ENCODE data around the gene TEX2.

Gene TEX2

GRCh38 chr17:64263000-64263766 is at the start of gene TEX2:
TSS of gene TEX2 (minus strand) at chr17:64263260. CDS start at chr17:64214217, 49,043 bp downstream.
- no peak for FAIRE-seq

DNA sequence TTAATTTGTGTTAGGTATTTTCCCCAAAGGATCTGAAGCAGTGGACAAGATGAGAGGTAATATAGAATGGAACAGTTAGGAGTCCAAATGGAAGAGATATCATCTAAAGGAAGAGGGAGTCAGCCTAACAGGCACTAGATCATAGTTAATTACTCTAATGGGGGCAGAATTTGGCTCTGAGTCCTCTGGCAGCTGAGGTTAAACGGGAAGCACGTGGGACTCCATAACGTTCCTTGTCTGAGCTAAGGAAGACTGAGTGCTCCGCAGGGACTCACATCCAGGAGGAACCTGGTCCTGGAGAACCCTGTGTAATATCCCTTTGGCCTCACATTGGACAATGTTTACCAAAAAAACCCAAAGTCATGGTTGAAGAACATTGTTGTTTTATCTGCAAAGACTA is 46.6 kb upstream of the TEX2 start:
- FAIRE-seq = no peak

DNA sequence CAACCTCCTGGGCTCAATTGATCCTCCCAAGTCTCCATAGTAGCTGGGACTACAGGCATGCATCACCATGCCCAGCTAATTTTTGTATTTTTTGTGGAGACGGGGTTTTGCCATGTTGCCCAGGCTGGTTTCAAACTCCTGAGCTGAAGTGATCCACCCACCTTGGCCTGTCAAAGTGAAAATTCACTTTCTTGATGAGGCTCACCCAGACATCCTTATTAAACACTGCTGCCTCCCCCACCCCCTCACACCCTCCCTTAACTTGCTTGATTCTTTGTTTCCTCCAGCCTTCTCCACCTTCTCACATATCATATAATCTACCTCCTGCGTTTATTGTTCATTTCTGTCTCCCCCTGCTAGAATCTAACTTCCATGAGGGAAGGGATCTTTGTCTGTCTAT is 46.0 kb upstream of the TEX2 start:
- FAIRE-seq = no peak

GRCh38 chr17:64306850-64307463 is 43.9 kb upstream of the TEX2 start:
- peak; percentile 74 for FAIRE-seq

DNA sequence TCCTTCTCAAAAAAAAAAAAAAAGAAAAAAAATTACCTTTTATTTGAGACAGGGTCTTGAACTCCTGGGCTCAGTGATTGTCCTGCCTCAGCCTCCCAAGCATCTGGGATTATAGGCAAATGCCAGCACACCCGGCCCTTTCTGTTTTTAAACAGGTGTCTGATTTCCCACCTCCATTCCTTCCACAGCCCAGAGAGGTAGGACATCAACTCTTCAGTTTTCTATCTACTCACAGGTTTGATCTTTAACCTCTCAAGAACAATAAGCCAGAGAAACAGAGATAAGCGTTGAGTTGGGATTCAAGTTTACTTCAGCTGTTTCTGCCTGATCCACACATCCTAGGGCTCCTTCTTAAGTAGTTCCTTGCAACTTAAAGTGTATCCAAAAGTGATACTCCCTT is 41.5 kb upstream of the TEX2 start:
- no peak for FAIRE-seq

- FAIRE-seq = no peak
Observed at GRCh38 chr17:64300699-64300965, 37.6 kb upstream of the TEX2 start.

GRCh38 chr17:64297467-64298088 is 34.5 kb upstream of the TEX2 start:
- FAIRE-seq = no peak

DNA sequence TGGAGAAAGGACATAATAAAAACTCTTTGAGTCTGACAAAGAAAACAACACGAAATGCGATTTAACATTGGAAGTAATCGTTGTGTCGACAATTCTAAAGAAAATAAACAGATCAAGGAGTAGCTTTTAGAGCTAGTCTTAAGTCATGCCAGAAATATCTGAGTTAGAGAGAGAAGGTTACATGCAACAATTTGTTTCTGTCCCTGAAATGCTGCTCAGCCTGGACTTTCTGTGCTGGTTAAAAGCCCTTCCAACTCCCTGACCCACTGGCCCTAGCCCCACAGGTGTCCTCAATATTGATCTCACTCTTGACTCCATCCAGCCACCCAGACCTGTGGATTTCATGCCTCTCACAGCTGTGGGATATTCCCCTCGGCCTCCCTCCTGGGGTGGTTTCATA is 33.2 kb upstream of the TEX2 start:
- no peak for FAIRE-seq

GRCh38 chr17:64295146-64295545 is 32.1 kb upstream of the TEX2 start:
- no peak for FAIRE-seq

DNA sequence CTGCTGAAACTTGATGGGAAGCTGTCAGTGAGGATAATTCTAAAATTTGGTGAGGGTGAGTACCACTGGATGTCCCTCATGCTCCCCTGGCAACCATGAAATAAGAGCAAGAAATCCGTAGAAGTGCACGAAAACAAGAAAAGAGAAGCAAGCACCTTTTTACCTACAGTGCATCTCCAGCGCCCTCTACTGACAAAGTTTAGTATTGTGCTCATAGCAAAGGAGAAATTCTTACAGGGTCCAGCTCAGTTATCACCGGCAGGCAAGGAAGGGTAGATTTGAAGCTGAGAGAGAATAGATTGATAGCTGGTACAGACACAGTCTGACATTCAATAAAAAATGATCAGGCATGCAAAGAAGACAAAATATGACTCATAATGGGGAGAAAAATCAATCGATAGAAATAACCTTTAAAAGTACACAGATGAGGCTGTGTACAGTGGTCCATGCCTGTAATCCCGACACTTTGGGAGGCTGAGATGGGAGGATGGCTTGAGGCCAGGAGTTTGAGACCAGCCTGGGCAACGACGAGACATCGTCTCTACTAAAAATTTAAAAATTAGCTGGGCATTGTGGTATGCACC is 28.3 kb upstream of the TEX2 start:
- no peak for FAIRE-seq

DNA sequence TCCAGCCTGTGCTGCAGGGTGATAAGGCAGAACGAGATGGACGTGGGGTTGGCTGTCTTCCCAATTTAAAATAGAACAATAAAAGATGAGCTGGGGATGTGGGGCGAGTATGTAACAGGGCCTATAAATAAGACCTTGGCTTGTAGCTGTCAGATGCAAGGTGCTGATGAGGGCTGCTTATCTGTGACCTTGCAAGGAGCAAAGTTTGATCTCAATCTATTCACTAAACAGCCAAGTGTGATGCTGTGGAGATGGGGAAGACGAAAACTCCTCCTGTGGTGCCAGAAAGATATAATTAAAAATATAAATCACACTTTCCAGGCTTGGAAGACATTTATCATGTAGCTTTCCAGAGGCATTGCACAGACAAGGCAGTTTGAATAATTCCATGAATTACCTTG is 26.7 kb upstream of the TEX2 start:
- no peak for FAIRE-seq

DNA sequence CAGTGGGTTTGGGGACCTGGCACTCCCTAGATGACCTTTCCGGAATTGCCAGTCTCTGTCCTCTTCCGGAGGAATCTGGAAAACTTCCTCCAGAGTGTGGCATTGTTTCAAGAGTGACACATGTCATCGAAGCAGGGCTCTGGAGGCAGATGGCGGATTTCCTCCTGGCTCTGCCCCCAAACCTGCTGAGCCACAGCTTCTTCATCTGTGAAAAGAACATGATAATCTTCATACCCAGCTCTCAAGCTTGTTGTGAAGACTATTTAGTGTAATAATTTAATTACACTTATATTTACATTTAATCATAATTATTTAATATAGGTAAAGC is 19.7 kb upstream of the TEX2 start:
- no peak for FAIRE-seq

DNA sequence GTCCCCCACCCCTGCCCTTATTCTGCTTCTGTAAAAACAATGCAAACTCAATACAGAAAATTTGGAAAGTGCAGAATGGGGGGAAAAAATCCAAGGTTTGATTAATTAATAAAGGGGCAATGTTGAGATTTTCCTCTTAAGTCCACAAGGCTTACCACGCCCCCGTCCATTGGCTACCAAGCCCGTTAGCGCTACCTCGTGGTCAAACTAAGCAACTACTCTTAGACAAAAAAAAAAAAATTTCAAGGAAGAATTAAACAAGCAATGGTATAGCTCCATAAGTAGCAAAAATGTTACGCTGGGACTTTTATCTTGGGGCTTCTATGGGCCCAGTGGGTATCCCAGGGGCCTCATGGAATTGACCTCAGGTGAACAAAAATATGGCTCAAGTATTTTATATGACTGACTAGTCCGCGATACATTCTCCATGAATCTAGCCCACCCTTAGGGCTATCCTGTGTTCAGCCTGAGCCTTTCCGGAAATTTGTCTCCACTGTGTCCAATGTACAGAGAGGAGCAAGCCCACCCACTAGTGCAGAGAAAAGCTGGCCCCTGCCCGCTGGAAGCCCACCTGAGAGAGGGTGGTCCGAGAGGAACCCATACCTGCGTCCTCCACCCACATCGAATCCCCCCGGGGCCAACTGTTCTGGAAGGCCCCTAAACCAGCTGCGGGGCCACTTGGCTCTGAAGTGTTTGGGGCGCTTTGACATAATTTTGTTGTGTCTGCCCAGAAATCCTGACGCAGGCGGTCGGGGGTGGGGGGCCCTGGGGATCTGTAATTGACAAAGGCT is 19.1 kb upstream of the TEX2 start:
- FAIRE-seq = peak; percentile 7

DNA sequence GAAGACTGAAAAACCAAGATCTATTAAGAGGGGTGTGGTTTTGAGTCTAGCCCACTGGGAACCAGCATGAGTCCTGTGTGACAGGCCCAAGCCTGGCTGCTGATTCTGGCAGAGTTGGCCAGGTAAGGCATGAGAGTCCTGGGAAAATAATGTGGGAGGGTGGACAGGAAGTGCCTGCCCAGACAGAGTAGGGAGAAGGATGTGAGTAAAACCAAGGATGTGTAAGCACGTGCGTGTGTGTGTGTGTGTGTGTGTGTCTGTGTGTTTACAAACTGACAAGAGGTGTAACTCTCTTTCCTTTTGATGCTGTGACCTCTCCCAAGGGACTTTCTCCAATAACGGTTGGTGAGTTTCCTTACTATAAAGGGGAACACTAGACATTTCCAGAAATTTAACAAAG is 15.6 kb upstream of the TEX2 start:
- FAIRE-seq = no peak

DNA sequence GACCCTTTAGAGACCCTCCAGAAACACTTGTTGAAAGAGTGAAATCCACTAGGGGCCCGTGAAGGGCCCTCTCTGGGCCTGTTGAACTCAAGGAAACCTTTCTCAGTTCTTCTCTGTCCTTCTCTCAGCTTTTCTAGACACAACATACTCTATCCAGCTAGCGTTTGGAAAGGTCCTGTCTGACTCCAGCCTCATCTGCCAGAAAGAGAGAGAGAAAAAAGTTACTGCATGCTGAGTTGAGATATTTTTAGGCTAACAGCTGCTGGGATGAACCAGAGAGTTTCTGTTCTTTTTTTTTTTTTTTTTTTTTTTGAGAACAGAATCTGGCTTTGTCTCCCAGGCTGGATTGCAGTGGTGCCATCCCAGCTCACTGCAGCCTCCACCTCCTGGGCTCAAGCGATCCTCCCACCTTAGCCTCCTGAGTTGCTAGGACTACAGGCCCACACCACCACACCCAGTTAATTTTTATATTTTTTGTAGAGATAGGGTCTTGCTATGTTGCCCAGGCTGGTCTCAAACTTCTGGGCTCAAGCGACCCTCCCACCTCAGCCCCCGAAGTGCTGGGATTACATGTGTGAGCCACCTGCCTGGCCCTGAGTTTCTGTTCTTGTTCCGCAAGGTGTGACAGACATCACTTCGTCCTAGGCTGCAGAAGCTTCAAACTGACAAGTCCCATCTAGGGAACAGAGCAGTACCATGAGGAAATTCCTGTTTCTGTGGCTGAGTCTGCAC is 14.9 kb upstream of the TEX2 start:
- FAIRE-seq = no peak

DNA sequence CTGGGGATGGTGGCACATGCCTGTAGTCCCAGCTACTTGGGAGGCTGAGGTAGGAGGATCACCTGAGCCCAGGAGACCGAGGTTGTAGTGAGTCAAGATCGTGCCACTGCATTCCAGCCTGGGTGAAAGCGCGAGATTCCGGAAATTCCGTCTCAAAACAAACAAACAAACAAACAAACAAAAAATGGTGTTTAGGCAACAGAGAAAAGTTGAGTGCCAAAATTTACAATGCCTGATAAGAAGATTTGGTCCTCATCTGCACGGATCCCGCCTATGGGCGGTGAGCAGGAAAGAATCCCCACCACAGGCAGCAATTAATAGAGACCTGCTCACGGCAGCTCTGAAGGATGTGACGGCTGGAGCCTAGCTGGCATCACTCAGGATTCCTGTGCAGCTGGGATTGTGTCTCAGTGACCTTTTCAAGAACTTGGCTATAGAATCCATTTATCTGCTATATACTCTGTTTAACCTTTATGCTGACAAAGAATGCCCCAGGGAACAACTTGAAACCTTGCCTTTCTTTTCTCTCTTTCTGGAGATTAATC is 14.0 kb upstream of the TEX2 start:
- FAIRE-seq = no peak

- FAIRE-seq = no peak
Observed at GRCh38 chr17:64275016-64275415, 12.0 kb upstream of the TEX2 start.

GRCh38 chr17:64273006-64273405 is 9.9 kb upstream of the TEX2 start:
- no peak for FAIRE-seq

GRCh38 chr17:64270885-64271284 is 7.8 kb upstream of the TEX2 start:
- FAIRE-seq = no peak

- no peak for FAIRE-seq
Observed at GRCh38 chr17:64269687-64270649, 6.9 kb upstream of the TEX2 start.

DNA sequence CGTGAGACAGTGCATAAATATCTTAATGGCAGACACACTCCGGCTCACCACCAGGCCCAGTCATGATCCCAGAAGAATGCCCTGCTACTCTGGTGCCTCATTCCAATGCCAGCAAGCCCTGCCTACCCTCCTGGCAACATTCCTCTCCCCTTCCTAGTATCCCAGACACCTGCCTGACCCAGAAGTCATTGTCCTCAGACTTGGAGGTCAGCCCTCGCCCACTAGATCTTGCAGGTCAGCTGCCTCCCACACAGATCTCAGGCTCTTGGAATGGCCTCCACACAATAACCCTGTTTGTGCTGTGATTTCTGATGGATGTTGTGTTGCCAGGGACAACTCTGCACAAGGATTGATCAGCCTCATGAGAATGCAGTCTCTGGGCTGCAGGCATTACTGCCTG is 1.8 kb upstream of the TEX2 start:
- FAIRE-seq = no peak
